ENCODE data around the gene NECTIN4. TPM values are rescaled to one million over a fixed set of nuclear protein-coding genes. Genes with fewer than 3 reads are reported as not detected.
A peak's percentile ranks its signal among the peaks of the same experiment; 100 is the strongest.

The NECTIN4 gene
- total RNA-seq, 1 donor = not detected

GRCh38 chr1:161130266-161130665, 40.9 kb upstream of the NECTIN4 start:
- H3K4me3 ChIP-seq (ENCODE audit: low read depth, low read length) = peak overlapping the region; percentile 99
- DNase-seq (ENCODE audit: low read depth) = no peak
- TF ChIP-seq, protein P1, sequence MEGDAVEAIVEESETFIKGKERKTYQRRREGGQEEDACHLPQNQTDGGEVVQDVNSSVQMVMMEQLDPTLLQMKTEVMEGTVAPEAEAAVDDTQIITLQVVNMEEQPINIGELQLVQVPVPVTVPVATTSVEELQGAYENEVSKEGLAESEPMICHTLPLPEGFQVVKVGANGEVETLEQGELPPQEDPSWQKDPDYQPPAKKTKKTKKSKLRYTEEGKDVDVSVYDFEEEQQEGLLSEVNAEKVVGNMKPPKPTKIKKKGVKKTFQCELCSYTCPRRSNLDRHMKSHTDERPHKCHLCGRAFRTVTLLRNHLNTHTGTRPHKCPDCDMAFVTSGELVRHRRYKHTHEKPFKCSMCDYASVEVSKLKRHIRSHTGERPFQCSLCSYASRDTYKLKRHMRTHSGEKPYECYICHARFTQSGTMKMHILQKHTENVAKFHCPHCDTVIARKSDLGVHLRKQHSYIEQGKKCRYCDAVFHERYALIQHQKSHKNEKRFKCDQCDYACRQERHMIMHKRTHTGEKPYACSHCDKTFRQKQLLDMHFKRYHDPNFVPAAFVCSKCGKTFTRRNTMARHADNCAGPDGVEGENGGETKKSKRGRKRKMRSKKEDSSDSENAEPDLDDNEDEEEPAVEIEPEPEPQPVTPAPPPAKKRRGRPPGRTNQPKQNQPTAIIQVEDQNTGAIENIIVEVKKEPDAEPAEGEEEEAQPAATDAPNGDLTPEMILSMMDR (IDR thresholded peaks at IDR 0.05; ENCODE audit: insufficient read depth, low read length) = no peak

DNA sequence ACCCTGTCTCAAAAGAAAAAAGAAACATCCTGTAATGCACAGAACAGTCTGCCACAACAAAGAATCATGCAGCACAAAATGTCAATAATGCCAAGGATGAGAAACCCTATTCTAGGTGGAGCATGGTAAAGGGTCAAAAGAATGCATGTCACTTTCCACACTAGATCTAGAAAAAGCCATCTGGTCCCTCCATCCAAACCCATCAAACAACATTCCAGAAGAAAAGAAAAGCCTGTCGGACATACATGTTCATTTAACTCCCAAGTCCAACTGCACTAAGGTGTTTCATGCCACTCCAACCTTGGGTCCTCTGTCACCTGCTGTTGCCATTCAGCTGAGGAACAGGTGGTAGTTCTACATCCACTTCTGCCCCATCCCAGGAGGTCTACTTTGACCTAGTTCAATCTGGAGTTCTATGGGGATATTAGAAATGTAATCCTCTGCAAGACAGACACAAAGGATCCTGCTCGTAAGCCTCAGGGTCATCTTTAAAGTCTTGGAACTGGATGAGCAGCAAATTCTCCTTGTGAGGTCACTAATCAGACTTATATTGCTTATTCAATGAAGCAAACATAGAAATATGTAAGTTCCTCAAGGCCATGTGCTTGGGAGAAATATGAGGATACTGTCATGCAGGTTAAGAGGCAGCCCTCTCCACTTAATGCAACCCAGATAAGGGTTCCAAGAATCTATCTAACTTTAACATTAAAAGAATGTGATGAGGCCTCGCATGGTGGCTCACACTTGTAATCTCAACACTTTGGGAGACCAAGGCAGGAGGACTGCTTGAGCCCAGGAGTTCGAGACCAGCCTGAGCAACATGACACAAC, 39.4 kb upstream of the NECTIN4 start:
- TF ChIP-seq, protein P1 (IDR thresholded peaks at IDR 0.05; ENCODE audit: insufficient read depth, low read length) = no peak
- H3K4me3 ChIP-seq (ENCODE audit: low read depth, low read length) = no peak overlapping the region
- DNase-seq (ENCODE audit: low read depth) = no peak

GRCh38 chr1:161127649-161128048, 38.3 kb upstream of the NECTIN4 start:
- TF ChIP-seq, protein P1 (IDR thresholded peaks at IDR 0.05; ENCODE audit: insufficient read depth, low read length) = no peak
- no peak for DNase-seq (ENCODE audit: low read depth)
- H3K4me3 ChIP-seq (ENCODE audit: low read depth, low read length) = no peak overlapping the region

GRCh38 chr1:161122967-161123366, 33.6 kb upstream of the NECTIN4 start:
- H3K4me3 ChIP-seq (ENCODE audit: low read depth, low read length) = no peak overlapping the region
- DNase-seq (ENCODE audit: low read depth) = no peak
- TF ChIP-seq, protein P1 (IDR thresholded peaks at IDR 0.05; ENCODE audit: insufficient read depth, low read length) = no peak

DNA sequence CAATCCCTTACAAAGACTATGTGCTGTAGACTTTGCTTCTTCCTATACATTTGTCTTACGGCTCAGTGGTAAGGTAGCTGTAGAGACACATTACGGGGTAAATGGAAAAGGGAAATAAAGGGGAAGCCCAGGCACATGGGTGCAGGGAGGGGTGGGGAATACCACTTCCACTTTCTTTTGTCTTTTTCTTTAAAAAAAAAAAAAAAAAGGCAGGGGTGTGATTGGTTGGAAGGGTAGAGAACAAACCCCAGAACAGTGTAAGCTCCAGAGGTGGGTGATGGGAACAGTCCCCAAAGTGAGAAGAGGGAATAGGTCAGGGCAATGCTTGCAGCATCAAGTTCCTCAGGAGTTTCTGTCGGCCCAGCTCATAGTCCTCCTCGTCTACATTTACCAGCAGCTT, 32.5 kb upstream of the NECTIN4 start:
- TF ChIP-seq, protein P1 (IDR thresholded peaks at IDR 0.05; ENCODE audit: insufficient read depth, low read length) = no peak
- no peak overlapping the region for H3K4me3 ChIP-seq (ENCODE audit: low read depth, low read length)
- no peak for DNase-seq (ENCODE audit: low read depth)

- no peak for DNase-seq (ENCODE audit: low read depth)
- H3K4me3 ChIP-seq (ENCODE audit: low read depth, low read length) = no peak overlapping the region
- TF ChIP-seq, protein P1 (IDR thresholded peaks at IDR 0.05; ENCODE audit: insufficient read depth, low read length) = no peak
Measured at GRCh38 chr1:161121042-161121650, 31.8 kb upstream of the NECTIN4 start.
